HepG2 (cell line): ENCODE data around the gene ARMC2. TPM values are rescaled to one million over a fixed set of nuclear protein-coding genes. Genes with fewer than 3 reads are reported as not detected.

ENCODE experiments used
- ATAC-seq: fragments of 200-7000 bp; cut with Tn5 transposase; 3 replicates; pipeline ENCODE4 v1.9.1; 2020; ENCODE audit warnings: mild to moderate bottlenecking, moderate library complexity
- BruUV-seq: library from RNA; stranded (reverse); fragments of 400-500 nt; replicated peaks from 2 replicates; lab custom pipeline; 2021; lab: Mats Ljungman, UMichigan
- CTCF ChIA-PET: fragments of 300-600 bp; formaldehyde crosslinking; extraction: SDS; loops from one replicate; lab custom pipeline; 2021; ENCODE audit warnings: low total read pairs, inconsistent platforms, low intra/inter-chr PET ratio; lab: Yijun Ruan, JAX
- POLR2A ChIA-PET: fragments of 350-600 bp; sonication (Branson Sonifier 250); formaldehyde crosslinking; loops from one replicate; lab custom pipeline; 2020; ENCODE audit warnings: antibody characterized with exemption, inconsistent platforms; lab: Yijun Ruan, JAX
- DNase-seq: peaks from one replicate; pipeline ENCODE4 v3.0.0-alpha.2; 2015; ENCODE audit warnings: low spot score
- FAIRE-seq: peaks from 3 replicates; lab custom pipeline; 2011; peaks lifted over from hg19 to GRCh38; lab: Jason Lieb, UNC
- H2AFZ ChIP-seq: one replicate; pipeline ENCODE4 v1.6.1; 2011; ENCODE audit warnings: low read length, inconsistent platforms
- H3K27ac ChIP-seq: fragments of 300-600 bp; 3 replicates; pipeline ENCODE4 v1.8.0; 2011; ENCODE audit warnings: mixed run types, mild to moderate bottlenecking, mixed read lengths, low read length, inconsistent platforms; ENCODE audit not compliant: insufficient read depth; ENCODE audit errors: extremely low read length
- H3K27me3 ChIP-seq, 2 experiments: fragments of 200-600 bp in 1 of 2; 2 replicates in 1 of 2; 3 replicates in 1 of 2; pipeline versions ENCODE4 v1.6.0 to v1.8.0; 2011; ENCODE audit warnings: low read length in 2 of 2, mild to moderate bottlenecking in 2 of 2, moderate library complexity in 2 of 2, inconsistent platforms in 1 of 2; ENCODE audit not compliant: insufficient read depth in 2 of 2, control insufficient read depth in 1 of 2
- H3K36me3 ChIP-seq, 2 experiments: fragments of 200-600 bp in 1 of 2; replicated peaks in 1 of 2; 2 replicates in 1 of 2; 3 replicates in 1 of 2; pipeline versions ENCODE4 v1.5.1 to v1.8.0; 2011; ENCODE audit warnings: low read length in 2 of 2, inconsistent platforms in 1 of 2; ENCODE audit not compliant: insufficient read depth in 2 of 2, control insufficient read depth in 1 of 2
- H3K4me1 ChIP-seq: 2 replicates; pipeline ENCODE4 v1.5.1; 2012; ENCODE audit warnings: low read length, inconsistent platforms; ENCODE audit not compliant: insufficient read depth
- H3K4me2 ChIP-seq: 2 replicates; pipeline ENCODE4 v1.6.0; 2011; ENCODE audit warnings: low read depth, low read length, inconsistent platforms
- H3K4me3 ChIP-seq, 3 experiments: fragments of 200-600 bp in 1 of 3; sonication (generic), shearing (Covaris generic) in 1 of 3; replicated peaks in 1 of 3; 2 replicates each; pipeline ENCODE4 v1.5.1; 2011 to 2016; ENCODE audit warnings: low read length in 3 of 3, inconsistent platforms in 2 of 3, low read depth in 2 of 3, mild to moderate bottlenecking in 2 of 3, control low read depth in 1 of 3, mixed read lengths in 1 of 3; ENCODE audit not compliant: insufficient read depth in 1 of 3
- H3K79me2 ChIP-seq: one replicate; pipeline ENCODE4 v1.6.1; 2011; ENCODE audit warnings: low read length, inconsistent platforms; ENCODE audit not compliant: insufficient read depth
- H3K9ac ChIP-seq: 2 replicates; pipeline ENCODE4 v1.6.0; 2011; ENCODE audit warnings: mild to moderate bottlenecking, low read depth, low read length, inconsistent platforms; ENCODE audit not compliant: insufficient read depth
- H3K9me3 ChIP-seq: 2 replicates; pipeline ENCODE4 v1.5.1; 2012; ENCODE audit warnings: mild to moderate bottlenecking, low read length
- H4K20me1 ChIP-seq: 2 replicates; pipeline ENCODE4 v1.6.0; 2011; ENCODE audit warnings: inconsistent platforms, mild to moderate bottlenecking, low read length, moderate library complexity; ENCODE audit not compliant: insufficient read depth
- GLMP ChIP-seq: sonication (generic); formaldehyde crosslinking; IDR thresholded peaks from 2 replicates; pipeline ENCODE4 v1.9.0; 2021; ENCODE audit warnings: missing genetic modification reagents, mild to moderate bottlenecking, borderline replicate concordance
- GTF2F1 ChIP-seq: fragments of 150-350 bp; IDR thresholded peaks from 2 replicates; pipeline ENCODE4 v1.6.1; 2014; ENCODE audit warnings: low read length
- HMG20A ChIP-seq: IDR thresholded peaks from 2 replicates; pipeline ENCODE4 v1.6.1; 2016; ENCODE audit warnings: borderline replicate concordance
- IKZF1 ChIP-seq: fragments of 450-650 bp; IDR thresholded peaks from 2 replicates; pipeline ENCODE4 v1.7.1; 2016
- SNAI1 ChIP-seq: sonication (generic); formaldehyde crosslinking; IDR thresholded peaks from 2 replicates; pipeline ENCODE4 v1.5.0; 2020; ENCODE audit warnings: mild to moderate bottlenecking, missing genetic modification reagents, borderline replicate concordance
- TEAD2 ChIP-seq: sonication (generic); formaldehyde crosslinking; IDR thresholded peaks from 2 replicates; pipeline ENCODE4 v1.9.0; 2021; ENCODE audit warnings: missing genetic modification reagents
- TMF1 ChIP-seq: sonication (generic); formaldehyde crosslinking; IDR thresholded peaks from 2 replicates; pipeline ENCODE4 v1.8.1; 2022; ENCODE audit warnings: low read depth, missing genetic modification reagents
- XRCC5 ChIP-seq: fragments of 200-400 bp; formaldehyde crosslinking; optimal IDR thresholded peaks from 2 replicates; pipeline ENCODE3; 2017; ENCODE audit warnings: mild to moderate bottlenecking, low read length
- ZC3H13 ChIP-seq: sonication (generic); formaldehyde crosslinking; IDR thresholded peaks from 2 replicates; pipeline ENCODE4 v1.8.1; 2023; ENCODE audit warnings: mild to moderate bottlenecking, missing genetic modification reagents, moderate library complexity
- ZNF543 ChIP-seq: sonication (generic); formaldehyde crosslinking; IDR thresholded peaks from 2 replicates; pipeline ENCODE4 v1.4.0; 2020; ENCODE audit warnings: mild to moderate bottlenecking, missing genetic modification reagents
- WGBS: methylation state at CpG from one replicate; pipeline ENCODE4 v1.1.6; 2017; ENCODE audit warnings: low lambda C conversion rate; 5-methylcytosine and 5-hydroxymethylcytosine counted together
- in situ Hi-C: cut with HindIII; loops from 2 replicates; pipeline ENCODE4 v1.10.0; 2017; ENCODE audit warnings: low pct_unique_long_range_greater_than_20kb; ENCODE audit not compliant: extremely low pct_ligation_motif_present
- intact Hi-C: fragments of 100-400 bp; cut with micrococcal nuclease; formaldehyde crosslinking; loops from one replicate; pipeline ENCODE4 v1.10.0; 2022; ENCODE audit not compliant: unreplicated experiment
- polyA plus RNA-seq, 8 experiments: library from polyadenylated mRNA; depleted of rRNA in 3 of 8; stranded (reverse) in 7 of 8; unstranded in 1 of 8; fragments of >200 nt; fragmentation: Illumina TruSeq in 4 of 8; extraction: Trizol in 4 of 8; gene quantifications; 2 replicates each; pipeline versions ENCODE4 v1.2.1 to v1.2.3, GENCODE V29; 2011 to 2016; ENCODE audit warnings: low read depth in 4 of 8, missing spikeins in 1 of 8, mixed read lengths in 1 of 8; ENCODE audit not compliant: insufficient read depth in 1 of 8
- total RNA-seq, 5 experiments: library from RNA; depleted of rRNA; stranded (reverse); fragments of >200 nt; fragmentation: Illumina TruSeq; extraction: Trizol; gene quantifications; 2 replicates each; pipeline ENCODE4 v1.2.3, GENCODE V29; 2016; ENCODE audit warnings: low read depth in 1 of 5
- TF ChIP-seq, protein P1 (sequence below), 2 experiments: sonication (generic) in 1 of 2; formaldehyde crosslinking in 1 of 2; IDR thresholded peaks; 2 replicates each; pipeline versions ENCODE4 v1.6.1 to v1.9.0; 2014 to 2022; ENCODE audit warnings: antibody characterized with exemption in 1 of 2, borderline replicate concordance in 1 of 2, inconsistent platforms in 1 of 2, low read depth in 1 of 2, missing genetic modification reagents in 1 of 2
- TF ChIP-seq, protein P2 (sequence below): sonication (generic); formaldehyde crosslinking; IDR thresholded peaks from 2 replicates; pipeline ENCODE4 v1.8.0; 2022; ENCODE audit warnings: mild to moderate bottlenecking, missing genetic modification reagents, borderline replicate concordance
- TF ChIP-seq, protein P3 (sequence below): sonication (generic); formaldehyde crosslinking; IDR thresholded peaks from 2 replicates; pipeline ENCODE4 v1.5.0; 2020; ENCODE audit warnings: mild to moderate bottlenecking, missing genetic modification reagents

ARMC2 gene
- total and polyA plus RNA-seq, 2 of the 13 experiments (the other 11 are each of a cell fraction or from before 2014, with no cell fraction given), result 1.4 to 3.2 TPM

GRCh38 chr6:108872141-108872557 lies 23.9 kb downstream of the ARMC2 start:
- TF ChIP-seq, protein P1, sequence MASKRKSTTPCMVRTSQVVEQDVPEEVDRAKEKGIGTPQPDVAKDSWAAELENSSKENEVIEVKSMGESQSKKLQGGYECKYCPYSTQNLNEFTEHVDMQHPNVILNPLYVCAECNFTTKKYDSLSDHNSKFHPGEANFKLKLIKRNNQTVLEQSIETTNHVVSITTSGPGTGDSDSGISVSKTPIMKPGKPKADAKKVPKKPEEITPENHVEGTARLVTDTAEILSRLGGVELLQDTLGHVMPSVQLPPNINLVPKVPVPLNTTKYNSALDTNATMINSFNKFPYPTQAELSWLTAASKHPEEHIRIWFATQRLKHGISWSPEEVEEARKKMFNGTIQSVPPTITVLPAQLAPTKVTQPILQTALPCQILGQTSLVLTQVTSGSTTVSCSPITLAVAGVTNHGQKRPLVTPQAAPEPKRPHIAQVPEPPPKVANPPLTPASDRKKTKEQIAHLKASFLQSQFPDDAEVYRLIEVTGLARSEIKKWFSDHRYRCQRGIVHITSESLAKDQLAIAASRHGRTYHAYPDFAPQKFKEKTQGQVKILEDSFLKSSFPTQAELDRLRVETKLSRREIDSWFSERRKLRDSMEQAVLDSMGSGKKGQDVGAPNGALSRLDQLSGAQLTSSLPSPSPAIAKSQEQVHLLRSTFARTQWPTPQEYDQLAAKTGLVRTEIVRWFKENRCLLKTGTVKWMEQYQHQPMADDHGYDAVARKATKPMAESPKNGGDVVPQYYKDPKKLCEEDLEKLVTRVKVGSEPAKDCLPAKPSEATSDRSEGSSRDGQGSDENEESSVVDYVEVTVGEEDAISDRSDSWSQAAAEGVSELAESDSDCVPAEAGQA (IDR thresholded peaks at IDR 0.05; ENCODE audit: low read depth), result no peak
- TF ChIP-seq, protein P1 (CRISPR knock-in tag; IDR thresholded peaks at IDR 0.05; ENCODE audit: borderline replicate concordance), result no peak
- no peak for TF ChIP-seq IKZF1
- no peak for TF ChIP-seq ZC3H13
- TF ChIP-seq, protein P2, sequence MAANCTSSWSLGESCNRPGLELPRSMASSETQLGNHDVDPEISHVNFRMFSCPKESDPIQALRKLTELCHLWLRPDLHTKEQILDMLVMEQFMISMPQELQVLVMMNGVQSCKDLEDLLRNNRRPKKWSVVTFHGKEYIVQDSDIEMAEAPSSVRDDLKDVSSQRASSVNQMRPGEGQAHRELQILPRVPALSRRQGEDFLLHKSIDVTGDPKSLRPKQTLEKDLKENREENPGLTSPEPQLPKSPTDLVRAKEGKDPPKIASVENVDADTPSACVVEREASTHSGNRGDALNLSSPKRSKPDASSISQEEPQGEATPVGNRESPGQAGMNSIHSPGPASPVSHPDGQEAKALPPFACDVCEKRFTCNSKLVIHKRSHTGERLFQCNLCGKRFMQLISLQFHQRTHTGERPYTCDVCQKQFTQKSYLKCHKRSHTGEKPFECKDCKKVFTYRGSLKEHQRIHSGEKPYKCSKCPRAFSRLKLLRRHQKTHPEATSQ (CRISPR knock-in tag), result no peak
- TF ChIP-seq GLMP (CRISPR knock-in tag), result no peak
- TF ChIP-seq XRCC5, result no peak
- TF ChIP-seq ZNF543, result no peak
- no peak for TF ChIP-seq TMF1 (CRISPR knock-in tag)
- TF ChIP-seq, protein P3, sequence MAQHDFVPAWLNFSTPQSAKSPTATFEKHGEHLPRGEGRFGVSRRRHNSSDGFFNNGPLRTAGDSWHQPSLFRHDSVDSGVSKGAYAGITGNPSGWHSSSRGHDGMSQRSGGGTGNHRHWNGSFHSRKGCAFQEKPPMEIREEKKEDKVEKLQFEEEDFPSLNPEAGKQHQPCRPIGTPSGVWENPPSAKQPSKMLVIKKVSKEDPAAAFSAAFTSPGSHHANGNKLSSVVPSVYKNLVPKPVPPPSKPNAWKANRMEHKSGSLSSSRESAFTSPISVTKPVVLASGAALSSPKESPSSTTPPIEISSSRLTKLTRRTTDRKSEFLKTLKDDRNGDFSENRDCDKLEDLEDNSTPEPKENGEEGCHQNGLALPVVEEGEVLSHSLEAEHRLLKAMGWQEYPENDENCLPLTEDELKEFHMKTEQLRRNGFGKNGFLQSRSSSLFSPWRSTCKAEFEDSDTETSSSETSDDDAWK (CRISPR knock-in tag), result no peak
- TF ChIP-seq HMG20A, result no peak
- no peak for TF ChIP-seq TEAD2 (CRISPR knock-in tag)
- no peak for TF ChIP-seq GTF2F1
- no peak for TF ChIP-seq SNAI1 (CRISPR knock-in tag)
- TF ChIP-seq, all 625 proteins: peak for 0
- CTCF ChIA-PET, result no interaction called here
- Histone ChIP-seq H3K36me3 (no peaks in the 10 kb centered on the region), H3K9ac (no peak overlapping the region), H4K20me1 (no peaks in the 10 kb centered on the region), H3K9me3 (no peaks in the 10 kb centered on the region), H3K4me2 (no peak overlapping the region), H3K79me2 (no peaks in the 10 kb centered on the region), H3K4me3 (no peak overlapping the region), H3K27ac (no peak overlapping the region), H3K27me3 (no peaks in the 10 kb centered on the region), H2AFZ (no peak overlapping the region), H3K4me1 (no peaks in the 10 kb centered on the region)
- BruUV-seq, result no TSS peak
- ATAC-seq, result no peak
- WGBS, result 70% methylated on average over 7 of the region's 7 CpGs
- intact Hi-C loops, result no loop called here
- no peak for FAIRE-seq
- no peak for DNase-seq
- POLR2A ChIA-PET, result no interaction called here
- in situ Hi-C loops, result no loop called here
